ENCODE results near the gene CNOT1.

GRCh38 chr16:58501242-58502131 is 128.1 kb downstream of the CNOT1 start:
- TF ChIP-seq CTCF (IDR thresholded peaks at IDR 0.05; ENCODE audit: insufficient read depth, low read length), result no peak
- TF ChIP-seq POLR2AphosphoS5 (IDR thresholded peaks at IDR 0.05; ENCODE audit: low read depth), result no peak
- no peak for TF ChIP-seq REST (IDR thresholded peaks at IDR 0.05; ENCODE audit: insufficient replicate concordance, low read depth)
